CD4-positive, alpha-beta T cell (primary cell): ENCODE measurements around the gene SYNE1. TPM values are rescaled to one million over a fixed set of nuclear protein-coding genes. Genes with fewer than 3 reads are reported as not detected.

Experiments used
- ATAC-seq: fragments of 200-7000 bp; cut with Tn5 transposase; one replicate; pipeline ENCODE4 v1.10.0; 2022; ENCODE audit warnings: mild to moderate bottlenecking; ENCODE audit not compliant: poor library complexity
- CTCF ChIA-PET: fragments of 350-600 bp; sonication (Branson Sonifier 250); formaldehyde crosslinking; loops from one replicate; lab custom pipeline; 2021; ENCODE audit warnings: antibody characterized with exemption, inconsistent platforms; lab: Charles Lee
- POLR2A ChIA-PET: fragments of 350-600 bp; sonication (Branson Sonifier 250); formaldehyde crosslinking; loops from one replicate; lab custom pipeline; 2021; ENCODE audit warnings: antibody characterized with exemption, inconsistent platforms; lab: Charles Lee
- DNase-seq, 14 experiments: peaks; one replicate each; pipeline ENCODE4 v3.0.0-alpha.2; 2013 to 2020; ENCODE audit warnings: mixed read lengths in 2 of 14
- H3K27ac ChIP-seq, 2 donors: one replicate each; pipeline versions ENCODE4 v1.5.1 to v1.7.0; 2013; ENCODE audit warnings: low read length in 2 of 2, low read depth in 1 of 2, mild to moderate bottlenecking in 1 of 2
- H3K27me3 ChIP-seq, 2 experiments: 1 replicate in 1 of 2; 2 replicates in 1 of 2; pipeline versions ENCODE4 v1.6.1 to v1.7.0; 2013; ENCODE audit warnings: low read length in 2 of 2, control low read depth in 1 of 2, mild to moderate bottlenecking in 1 of 2, moderate library complexity in 1 of 2; ENCODE audit not compliant: insufficient read depth in 2 of 2, control insufficient read depth in 1 of 2
- H3K36me3 ChIP-seq: one replicate; pipeline ENCODE4 v1.6.1; 2013; ENCODE audit warnings: low read length, control low read depth; ENCODE audit not compliant: insufficient read depth
- H3K4me1 ChIP-seq: one replicate; pipeline ENCODE4 v1.6.1; 2013; ENCODE audit warnings: low read length, control low read depth; ENCODE audit not compliant: insufficient read depth
- H3K4me3 ChIP-seq: one replicate; pipeline ENCODE4 v1.5.1; 2013; ENCODE audit warnings: mild to moderate bottlenecking, low read length, moderate library complexity
- H3K9me3 ChIP-seq, 2 experiments: 1 replicate in 1 of 2; 2 replicates in 1 of 2; pipeline versions ENCODE4 v1.6.1 to v1.7.0; 2013; ENCODE audit warnings: low read length in 2 of 2, mild to moderate bottlenecking in 2 of 2, control low read depth in 1 of 2, moderate library complexity in 1 of 2; ENCODE audit not compliant: control insufficient read depth in 1 of 2, insufficient read depth in 1 of 2
- H3K27ac Mint-ChIP-seq: one replicate; pipeline ENCODE4 v1.8.0; 2020; ENCODE audit warnings: mixed read lengths
- H3K27me3 Mint-ChIP-seq: one replicate; pipeline ENCODE4 v1.8.0; 2021; ENCODE audit warnings: mixed read lengths
- H3K36me3 Mint-ChIP-seq: one replicate; pipeline ENCODE4 v1.8.0; 2021; ENCODE audit warnings: low read depth, mixed read lengths
- H3K4me1 Mint-ChIP-seq: one replicate; pipeline ENCODE4 v1.8.0; 2021; ENCODE audit warnings: low read depth, mixed read lengths
- H3K4me3 Mint-ChIP-seq: one replicate; pipeline ENCODE4 v1.8.0; 2020; ENCODE audit warnings: mild to moderate bottlenecking, mixed read lengths
- H3K9me3 Mint-ChIP-seq: one replicate; pipeline ENCODE4 v1.8.0; 2020; ENCODE audit warnings: mixed read lengths
- CTCF ChIP-seq: fragments of 200-600 bp; IDR thresholded peaks from one replicate; pipeline ENCODE4 v1.8.0; 2022; ENCODE audit warnings: antibody characterized with exemption, mild to moderate bottlenecking
- intact Hi-C, 2 experiments: fragments of 100-400 bp; cut with DNase I in 1 of 2; cut with micrococcal nuclease in 1 of 2; formaldehyde crosslinking; loops; one replicate each; pipeline versions ENCODE4 v1.15.1 to v1.9.0; 2023 to 2025; cut with DNase I, micrococcal nuclease
- total RNA-seq, 174 experiments: library from RNA in 2 of 174; stranded (reverse) in 2 of 174; gene quantifications; one replicate each; pipeline ENCODE4 v1.2.3 and lab custom pipeline; 2021 to 2026

Gene SYNE1
- total RNA-seq, 2 experiments from 2014 or later = 94.9 to 108 TPM

- no peaks in the 10 kb centered on the region for H3K4me1 ChIP-seq
- DNase-seq (no peak), ATAC-seq (no peak)
- Mint-ChIP-seq H3K36me3 (no peaks in the 10 kb centered on the region), H3K4me3 (no peak overlapping the region), H3K9me3 (no peaks in the 10 kb centered on the region), H3K4me1 (no peaks in the 10 kb centered on the region), H3K27me3 (no peaks in the 10 kb centered on the region), H3K27ac (no peak overlapping the region)
- ChIA-PET CTCF (interaction anchor here (0.6 kb wide), 1 partner anchor 1014 kb away, joined by 3 read pairs; no protein-coding TSS in a partner anchor), POLR2A (no interaction called here)
- H3K27me3 ChIP-seq = peaks cover 0 to 5% of the 10 kb centered on the region in 2 experiments
- no peaks in the 10 kb centered on the region for H3K36me3 ChIP-seq
- no peak overlapping the region for H3K27ac ChIP-seq
- H3K9me3 ChIP-seq = no peaks in the 10 kb centered on the region
- intact Hi-C loops = no loop called here
- no peak for TF ChIP-seq CTCF
- H3K4me3 ChIP-seq = no peak overlapping the region
Measured at GRCh38 chr6:152503546-152503945, 133.6 kb downstream of the SYNE1 start.

- Histone ChIP-seq H3K4me1 (no peaks in the 10 kb centered on the region), H3K27me3 (peaks cover 0 to 5% of the 10 kb centered on the region in 2 experiments), H3K4me3 (no peak overlapping the region), H3K9me3 (no peaks in the 10 kb centered on the region), H3K36me3 (no peaks in the 10 kb centered on the region), H3K27ac (no peak overlapping the region)
- POLR2A ChIA-PET = no interaction called here
- intact Hi-C loops = no loop called here
- TF ChIP-seq CTCF = no peak
- DNase-seq = no peak
- no peaks in the 10 kb centered on the region for H3K27me3 Mint-ChIP-seq
- no peaks in the 10 kb centered on the region for H3K4me1 Mint-ChIP-seq
- ATAC-seq = no peak
- no peak overlapping the region for H3K27ac Mint-ChIP-seq
- CTCF ChIA-PET = no interaction called here
- H3K9me3 Mint-ChIP-seq = no peaks in the 10 kb centered on the region
- H3K4me3 Mint-ChIP-seq = no peak overlapping the region
- H3K36me3 Mint-ChIP-seq = no peaks in the 10 kb centered on the region
Measured at GRCh38 chr6:152502421-152503188, 134.6 kb downstream of the SYNE1 start.

GRCh38 chr6:152499931-152500330, 137.2 kb downstream of the SYNE1 start:
- POLR2A ChIA-PET = no interaction called here

More at GRCh38 chr6:152499931-152500330, 137.2 kb downstream of the SYNE1 start:
- no peak overlapping the region for H3K4me3 Mint-ChIP-seq
- Histone ChIP-seq H3K4me3 (no peak overlapping the region), H3K36me3 (no peaks in the 10 kb centered on the region), H3K27ac (no peak overlapping the region), H3K27me3 (peaks cover 0 to under 1% of the 10 kb centered on the region in 2 experiments), H3K9me3 (no peaks in the 10 kb centered on the region), H3K4me1 (no peaks in the 10 kb centered on the region)
- DNase-seq (no peak), ATAC-seq (no peak)
- no peak overlapping the region for H3K27ac Mint-ChIP-seq
- H3K4me1 Mint-ChIP-seq = no peaks in the 10 kb centered on the region
- intact Hi-C loops = no loop called here
- H3K9me3 Mint-ChIP-seq = no peaks in the 10 kb centered on the region
- no peaks in the 10 kb centered on the region for H3K27me3 Mint-ChIP-seq
- TF ChIP-seq CTCF = no peak
- no peaks in the 10 kb centered on the region for H3K36me3 Mint-ChIP-seq
- CTCF ChIA-PET = no interaction called here
